ENCODE measurements around the gene RSPO3. TPM values are rescaled to one million over a fixed set of nuclear protein-coding genes. Genes with fewer than 3 reads are reported as not detected.

The RSPO3 gene
- total and polyA plus RNA-seq, 2 donors (not counting 1 experiment from before 2014, with no cell fraction given): 0.85 to 12.4 TPM

DNA sequence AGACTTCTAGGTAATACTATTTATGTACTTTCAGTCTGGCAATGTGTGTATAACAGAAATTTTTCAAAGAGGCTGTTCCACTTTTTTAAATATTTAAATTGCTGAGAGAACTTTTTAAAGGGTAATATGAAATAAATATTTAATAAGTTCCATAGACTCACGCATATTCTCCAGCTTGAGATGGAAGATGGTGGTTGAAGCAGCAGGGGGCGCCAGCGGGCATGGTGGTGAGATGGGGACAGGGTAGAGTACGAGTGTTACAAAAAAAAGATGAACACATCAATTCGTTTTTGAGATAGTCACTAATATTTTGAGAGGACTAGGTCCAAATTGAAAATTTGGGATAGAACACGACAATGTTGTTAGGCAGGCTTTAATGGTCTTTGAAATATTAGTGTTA lies 68.4 kb downstream of the RSPO3 start:
- Histone ChIP-seq H3K4me1 (ENCODE audit: control insufficient read depth, extremely low read depth, insufficient read depth, low read length) (no peaks in the 10 kb centered on the region), H3K36me3 (ENCODE audit: control insufficient read depth, insufficient read depth, low read length) (no peaks in the 10 kb centered on the region), H4K20me1 (ENCODE audit: control insufficient read depth, extremely low read depth, insufficient read depth, low read length) (no peaks in the 10 kb centered on the region), H2AFZ (ENCODE audit: low read length) (no peak overlapping the region), H3K27ac (ENCODE audit: insufficient read depth, low read length) (no peak overlapping the region), H3K9me3 (ENCODE audit: control insufficient read depth, insufficient read depth, low read depth, low read length) (no peaks in the 10 kb centered on the region), H3K79me2 (ENCODE audit: control insufficient read depth, insufficient read depth, low read length) (no peaks in the 10 kb centered on the region), H3K9ac (ENCODE audit: insufficient read depth, low read length) (no peak overlapping the region), H3K27me3 (ENCODE audit: control insufficient read depth, insufficient read depth, low read length) (no peaks in the 10 kb centered on the region), H3K4me2 (ENCODE audit: extremely low read depth, insufficient read depth, low read length) (no peak overlapping the region), H3K4me3 (replicated peaks in 1 of 4; ENCODE audit: control extremely low read depth in 1 of 4, insufficient read depth in 1 of 4, low read depth in 3 of 4, low read length in 4 of 4) (no peak overlapping the region)
- DNase-seq (ENCODE audit: low read depth in 2 of 2): no peak
- TF ChIP-seq EZH2 (IDR thresholded peaks at IDR 0.05; ENCODE audit: low read length, missing control alignments): no peak
- TF ChIP-seq, protein P1, sequence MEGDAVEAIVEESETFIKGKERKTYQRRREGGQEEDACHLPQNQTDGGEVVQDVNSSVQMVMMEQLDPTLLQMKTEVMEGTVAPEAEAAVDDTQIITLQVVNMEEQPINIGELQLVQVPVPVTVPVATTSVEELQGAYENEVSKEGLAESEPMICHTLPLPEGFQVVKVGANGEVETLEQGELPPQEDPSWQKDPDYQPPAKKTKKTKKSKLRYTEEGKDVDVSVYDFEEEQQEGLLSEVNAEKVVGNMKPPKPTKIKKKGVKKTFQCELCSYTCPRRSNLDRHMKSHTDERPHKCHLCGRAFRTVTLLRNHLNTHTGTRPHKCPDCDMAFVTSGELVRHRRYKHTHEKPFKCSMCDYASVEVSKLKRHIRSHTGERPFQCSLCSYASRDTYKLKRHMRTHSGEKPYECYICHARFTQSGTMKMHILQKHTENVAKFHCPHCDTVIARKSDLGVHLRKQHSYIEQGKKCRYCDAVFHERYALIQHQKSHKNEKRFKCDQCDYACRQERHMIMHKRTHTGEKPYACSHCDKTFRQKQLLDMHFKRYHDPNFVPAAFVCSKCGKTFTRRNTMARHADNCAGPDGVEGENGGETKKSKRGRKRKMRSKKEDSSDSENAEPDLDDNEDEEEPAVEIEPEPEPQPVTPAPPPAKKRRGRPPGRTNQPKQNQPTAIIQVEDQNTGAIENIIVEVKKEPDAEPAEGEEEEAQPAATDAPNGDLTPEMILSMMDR (conservative IDR thresholded peaks at IDR 0.05 in 1 of 2, IDR thresholded peaks at IDR 0.05 in 1 of 2; ENCODE audit: low read depth in 1 of 2, low read length in 2 of 2): peak; percentile 24 to 44

DNA sequence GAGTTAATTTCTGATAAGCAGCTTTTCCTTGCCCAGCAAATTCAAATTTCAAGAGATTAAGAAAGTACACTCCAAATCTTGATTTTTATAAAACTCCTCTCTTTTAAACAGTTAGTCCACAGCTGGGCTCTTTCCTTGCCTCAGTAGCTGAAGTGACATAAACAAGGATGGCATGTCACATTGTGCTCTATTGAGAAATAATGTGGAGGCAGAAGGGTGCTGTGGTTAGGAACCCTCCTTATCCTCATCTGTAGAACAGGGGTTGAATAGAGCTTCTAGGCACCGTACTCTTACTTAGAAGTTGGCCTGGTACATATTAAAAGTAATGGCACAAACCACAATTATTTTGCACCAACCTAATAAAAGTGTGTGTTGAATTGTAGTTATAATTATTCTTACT lies 70.3 kb downstream of the RSPO3 start:
- Histone ChIP-seq H3K27ac (ENCODE audit: insufficient read depth, low read length) (no peak overlapping the region), H3K79me2 (ENCODE audit: control insufficient read depth, insufficient read depth, low read length) (no peaks in the 10 kb centered on the region), H2AFZ (ENCODE audit: low read length) (no peak overlapping the region), H4K20me1 (ENCODE audit: control insufficient read depth, extremely low read depth, insufficient read depth, low read length) (no peaks in the 10 kb centered on the region), H3K27me3 (ENCODE audit: control insufficient read depth, insufficient read depth, low read length) (no peaks in the 10 kb centered on the region), H3K9ac (ENCODE audit: insufficient read depth, low read length) (no peak overlapping the region), H3K4me2 (ENCODE audit: extremely low read depth, insufficient read depth, low read length) (no peak overlapping the region), H3K36me3 (ENCODE audit: control insufficient read depth, insufficient read depth, low read length) (no peaks in the 10 kb centered on the region), H3K9me3 (ENCODE audit: control insufficient read depth, insufficient read depth, low read depth, low read length) (no peaks in the 10 kb centered on the region), H3K4me3 (replicated peaks in 1 of 4; ENCODE audit: control extremely low read depth in 1 of 4, insufficient read depth in 1 of 4, low read depth in 3 of 4, low read length in 4 of 4) (no peak overlapping the region), H3K4me1 (ENCODE audit: control insufficient read depth, extremely low read depth, insufficient read depth, low read length) (peaks cover 2% of the 10 kb centered on the region)
- DNase-seq (ENCODE audit: low read depth in 2 of 2): no peak
- no peak for TF ChIP-seq EZH2 (IDR thresholded peaks at IDR 0.05; ENCODE audit: low read length, missing control alignments)
- TF ChIP-seq, protein P1 (conservative IDR thresholded peaks at IDR 0.05 in 1 of 2, IDR thresholded peaks at IDR 0.05 in 1 of 2; ENCODE audit: low read depth in 1 of 2, low read length in 2 of 2): no peak

DNA sequence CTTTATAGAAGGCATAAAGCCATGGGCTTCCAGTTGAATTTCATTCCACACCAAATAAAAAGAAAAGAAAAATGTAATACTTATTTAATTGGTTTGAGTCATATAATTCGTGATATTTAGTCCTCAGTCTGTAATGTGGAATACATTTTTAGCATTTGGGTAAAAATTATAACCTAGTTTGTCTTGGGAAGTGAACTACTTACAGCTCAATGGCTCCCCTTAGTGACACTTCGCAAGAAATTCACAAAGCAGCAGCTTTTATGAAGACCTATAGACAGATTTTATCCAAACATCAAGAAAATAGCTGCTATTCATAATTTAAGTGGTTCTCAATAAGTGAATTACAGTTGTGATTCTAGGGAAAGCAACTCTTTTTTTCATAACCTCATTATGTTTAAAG lies 72.1 kb downstream of the RSPO3 start:
- Histone ChIP-seq H3K36me3 (ENCODE audit: control insufficient read depth, insufficient read depth, low read length) (no peaks in the 10 kb centered on the region), H4K20me1 (ENCODE audit: control insufficient read depth, extremely low read depth, insufficient read depth, low read length) (no peaks in the 10 kb centered on the region), H3K9me3 (ENCODE audit: control insufficient read depth, insufficient read depth, low read depth, low read length) (no peaks in the 10 kb centered on the region), H3K9ac (ENCODE audit: insufficient read depth, low read length) (no peak overlapping the region), H3K4me1 (ENCODE audit: control insufficient read depth, extremely low read depth, insufficient read depth, low read length) (peaks cover 2% of the 10 kb centered on the region), H3K27me3 (ENCODE audit: control insufficient read depth, insufficient read depth, low read length) (no peaks in the 10 kb centered on the region), H3K4me2 (ENCODE audit: extremely low read depth, insufficient read depth, low read length) (no peak overlapping the region), H2AFZ (ENCODE audit: low read length) (no peak overlapping the region), H3K27ac (ENCODE audit: insufficient read depth, low read length) (no peak overlapping the region), H3K79me2 (ENCODE audit: control insufficient read depth, insufficient read depth, low read length) (no peaks in the 10 kb centered on the region), H3K4me3 (replicated peaks in 1 of 4; ENCODE audit: control extremely low read depth in 1 of 4, insufficient read depth in 1 of 4, low read depth in 3 of 4, low read length in 4 of 4) (no peak overlapping the region)
- TF ChIP-seq EZH2 (IDR thresholded peaks at IDR 0.05; ENCODE audit: low read length, missing control alignments): no peak
- TF ChIP-seq, protein P1 (conservative IDR thresholded peaks at IDR 0.05 in 1 of 2, IDR thresholded peaks at IDR 0.05 in 1 of 2; ENCODE audit: low read depth in 1 of 2, low read length in 2 of 2): peak; percentile 66 to 71
- peak; percentile 40 to 78 for DNase-seq (ENCODE audit: low read depth in 2 of 2)
